NCI-H82 treated with DMSO at 0.1 percent for 48 hours (cell line): ENCODE results near the gene LY9.
"Not testable (repeated sequence)": the region's sequence is repeated elsewhere in the genome, so short reads cannot be mapped to it uniquely, and the experiment has no call there.

Experiments used
- DNase-seq: peaks from one replicate; lab custom pipeline; 2025; ENCODE audit not compliant: unreplicated experiment; lab: John Stamatoyannopoulos, UW

LY9 gene

GRCh38 chr1:160774886-160775719, 20.9 kb upstream of the LY9 start:
- DNase-seq, result no peak

DNA sequence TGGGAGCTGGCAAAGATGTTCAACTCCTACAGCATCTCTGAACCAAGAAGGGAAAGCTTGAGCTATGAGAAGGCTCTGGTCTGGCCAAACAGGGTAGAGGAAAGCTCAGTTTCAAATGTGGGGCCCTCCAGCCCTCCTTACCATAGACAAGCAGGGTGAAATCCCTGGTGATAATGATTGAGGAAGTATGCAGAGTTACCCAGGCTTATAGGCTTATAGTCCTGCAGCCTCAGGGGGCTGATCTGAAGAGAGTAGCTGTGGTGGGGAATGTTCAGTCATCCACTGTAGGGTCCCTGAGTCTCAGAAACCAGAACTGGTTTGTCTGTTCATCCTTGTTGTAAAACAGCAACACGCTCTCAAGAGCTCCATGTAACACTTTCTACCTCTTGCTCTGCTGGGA, 19.8 kb upstream of the LY9 start:
- DNase-seq, result no peak

- DNase-seq, result peak; percentile 10
Measured at GRCh38 chr1:160777486-160778089, 18.4 kb upstream of the LY9 start.

GRCh38 chr1:160778976-160779375, 17.0 kb upstream of the LY9 start:
- DNase-seq, result no peak

- no peak for DNase-seq
Measured at GRCh38 chr1:160779626-160780397, 16.2 kb upstream of the LY9 start.

DNA sequence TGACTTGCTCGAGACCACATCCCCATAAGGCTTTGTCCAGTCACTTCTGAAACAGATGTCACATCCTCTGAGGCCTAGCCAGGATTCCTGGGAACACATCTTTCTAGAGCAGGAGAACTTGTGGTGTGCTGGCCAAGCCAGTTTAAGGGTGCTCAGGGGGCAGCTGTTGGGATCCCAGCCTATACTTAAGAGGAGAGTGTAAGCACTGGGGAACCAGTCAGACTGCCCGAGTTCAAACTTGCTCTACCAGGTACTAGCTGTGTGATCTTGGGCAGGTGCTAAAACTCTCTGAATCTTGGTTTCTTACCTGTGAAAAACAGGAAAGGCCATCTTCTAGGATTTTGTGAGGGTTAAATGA, 15.6 kb upstream of the LY9 start:
- no peak for DNase-seq

DNA sequence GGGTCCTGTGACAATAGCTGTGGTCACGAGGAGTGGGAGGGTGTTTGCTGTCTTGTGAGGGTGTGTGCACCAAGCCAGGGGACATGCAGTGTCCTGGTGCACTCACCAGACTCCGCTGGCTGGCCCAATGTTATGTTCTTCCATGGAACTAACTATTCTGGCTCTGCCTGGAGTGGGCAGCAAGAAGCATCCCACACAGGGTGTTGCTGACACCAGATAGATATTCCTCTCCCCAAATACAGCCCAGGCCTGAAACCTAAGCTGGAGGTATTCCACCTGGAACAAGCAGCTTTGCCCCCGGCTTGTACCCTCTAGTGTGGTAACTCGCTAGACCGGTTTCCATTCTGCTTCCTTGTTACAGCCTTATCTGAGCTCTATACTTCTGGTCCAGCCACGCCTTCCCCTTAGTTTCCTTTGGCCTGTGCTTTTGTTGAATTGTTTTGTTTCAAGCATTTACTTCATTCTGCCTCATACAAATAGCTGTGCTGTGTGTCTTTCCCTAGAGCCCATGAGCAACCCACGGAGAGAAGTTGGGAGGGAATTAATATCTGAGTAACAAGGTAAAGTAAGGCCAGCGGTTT, 14.7 kb upstream of the LY9 start:
- DNase-seq, result no peak

GRCh38 chr1:160781914-160782689, 13.9 kb upstream of the LY9 start:
- no peak for DNase-seq

- DNase-seq, result not testable (repeated sequence)
Measured at GRCh38 chr1:160782988-160783765, 12.8 kb upstream of the LY9 start.

DNA sequence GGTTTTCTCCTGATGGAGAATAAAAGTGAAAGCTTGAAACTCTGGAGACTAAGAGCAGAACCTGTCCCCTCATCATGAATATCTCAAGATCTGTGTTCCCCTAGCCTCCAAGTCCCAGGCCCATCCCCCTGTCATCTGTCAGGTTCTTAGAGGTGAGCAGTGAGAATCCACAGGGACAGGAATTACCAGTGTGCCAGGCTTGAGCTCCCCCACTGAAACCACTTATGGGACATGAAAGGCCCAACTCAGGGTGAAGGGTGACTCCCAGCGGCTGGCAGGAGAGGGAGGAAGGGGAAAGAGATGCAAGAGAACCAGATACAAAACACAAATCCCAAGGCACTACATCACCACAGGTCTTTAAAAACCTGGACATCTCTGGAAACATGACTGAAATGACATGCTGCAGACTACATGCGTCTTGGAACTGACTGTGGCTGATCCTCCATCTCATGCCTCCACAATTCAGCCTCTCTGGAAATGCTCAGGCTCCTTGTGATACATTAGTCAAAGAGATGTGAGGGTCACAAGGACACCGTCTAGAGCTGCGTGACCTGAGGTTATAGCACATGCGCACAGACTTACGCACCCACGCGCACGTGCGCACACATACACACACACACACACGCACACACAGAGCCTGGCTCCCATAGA, 6.8 kb upstream of the LY9 start:
- no peak for DNase-seq

DNA sequence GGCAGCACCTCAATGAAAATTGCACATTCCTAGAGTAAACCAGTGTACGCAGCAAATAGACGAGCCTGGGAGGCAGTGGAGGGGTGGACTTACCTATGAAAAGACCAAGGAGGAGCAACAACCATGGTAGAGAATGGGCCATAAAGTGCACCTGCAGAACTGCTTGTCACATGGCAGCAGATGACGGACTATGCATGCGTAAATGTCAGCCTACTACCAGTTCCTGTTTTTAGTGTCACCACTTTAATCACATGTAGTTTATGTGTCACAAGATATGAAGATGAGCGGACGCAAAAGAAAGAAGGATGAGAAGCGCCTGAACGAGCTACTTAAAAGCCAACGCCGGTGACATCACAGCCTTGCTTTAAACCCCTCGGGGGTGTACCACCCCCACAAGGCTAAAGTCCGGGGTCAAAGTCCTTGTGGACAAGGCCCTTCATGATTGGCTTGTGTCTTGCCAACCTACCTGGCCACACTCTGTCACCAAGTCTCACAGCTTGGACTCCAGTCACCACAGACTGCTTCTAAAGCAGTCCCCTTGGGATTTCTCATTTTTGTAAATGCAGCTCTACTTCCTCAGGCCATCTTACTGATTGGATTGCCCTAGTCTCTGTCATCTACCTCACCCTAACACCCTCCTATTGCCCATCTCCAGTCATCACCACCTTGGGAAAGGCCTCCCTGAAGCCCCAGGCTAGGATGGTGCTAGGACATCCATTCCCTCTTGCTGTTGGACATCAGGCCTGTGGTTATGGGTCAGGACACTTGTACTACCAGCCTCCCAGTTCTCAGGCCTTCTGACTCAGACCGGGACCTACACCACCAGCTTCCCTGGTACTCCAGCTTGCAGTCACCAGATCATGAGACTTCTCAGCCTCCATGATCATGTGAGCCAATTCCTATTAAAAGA, 6.0 kb upstream of the LY9 start:
- DNase-seq, result no peak

DNA sequence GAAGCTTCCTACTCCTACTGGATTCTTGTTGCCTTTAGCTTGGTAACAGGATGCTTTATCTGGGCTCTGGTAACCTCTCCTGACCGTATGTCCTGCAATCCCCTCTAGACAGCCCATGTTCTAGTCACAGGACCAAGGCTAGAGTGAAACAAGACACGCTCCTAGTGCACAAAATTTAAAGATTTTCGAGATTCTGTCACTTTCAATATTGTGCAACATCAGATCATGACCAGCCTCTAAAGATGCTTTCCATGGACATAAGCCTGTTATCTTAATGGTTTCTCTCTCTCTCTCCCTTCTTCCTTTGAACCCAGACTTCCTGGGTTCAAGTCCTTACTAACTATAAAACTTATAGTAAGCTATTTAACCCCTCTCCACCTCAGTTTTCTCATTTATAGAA, 1.6 kb upstream of the LY9 start:
- DNase-seq, result no peak

DNA sequence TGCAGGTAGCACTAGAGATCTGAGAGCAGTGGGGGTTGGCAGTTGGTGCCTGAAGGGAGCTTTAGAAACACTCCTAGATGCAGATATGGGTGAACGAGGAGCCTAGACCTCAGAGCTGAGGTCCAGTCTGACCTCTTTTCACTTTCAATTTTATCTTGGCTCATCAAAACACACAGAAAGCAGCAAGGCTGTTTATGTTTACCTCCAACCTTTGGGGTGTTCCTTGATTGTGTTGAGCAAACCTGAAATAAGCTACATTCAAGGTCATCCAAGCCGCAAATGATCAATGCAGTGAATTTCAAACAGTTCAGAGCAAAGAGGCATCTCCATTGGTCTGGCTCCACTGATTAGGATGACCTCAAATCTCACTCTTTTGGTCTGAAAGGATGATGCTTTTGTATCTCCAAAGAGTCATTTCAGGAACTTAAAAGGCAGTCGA, 1.3 kb downstream of the LY9 start:
- no peak for DNase-seq

DNA sequence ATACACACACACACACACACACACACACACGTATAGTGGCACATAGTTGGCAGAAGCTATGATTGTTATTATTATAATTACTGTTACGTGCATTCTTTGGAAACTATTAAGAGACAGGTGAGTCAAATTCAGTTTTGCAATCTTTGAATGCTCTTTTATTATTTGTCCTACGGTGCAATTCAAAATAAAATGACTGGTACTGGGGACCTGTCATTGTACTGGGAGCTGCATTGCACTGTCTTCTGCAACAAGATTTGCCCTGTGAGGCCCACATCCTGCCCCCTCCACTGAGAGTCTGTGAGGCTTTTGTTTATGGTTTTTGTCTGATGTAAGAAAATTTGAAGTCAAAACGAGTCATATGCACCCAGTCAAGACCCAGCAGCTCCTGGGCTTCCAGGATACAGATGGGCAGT, 1.9 kb downstream of the LY9 start:
- no peak for DNase-seq

DNA sequence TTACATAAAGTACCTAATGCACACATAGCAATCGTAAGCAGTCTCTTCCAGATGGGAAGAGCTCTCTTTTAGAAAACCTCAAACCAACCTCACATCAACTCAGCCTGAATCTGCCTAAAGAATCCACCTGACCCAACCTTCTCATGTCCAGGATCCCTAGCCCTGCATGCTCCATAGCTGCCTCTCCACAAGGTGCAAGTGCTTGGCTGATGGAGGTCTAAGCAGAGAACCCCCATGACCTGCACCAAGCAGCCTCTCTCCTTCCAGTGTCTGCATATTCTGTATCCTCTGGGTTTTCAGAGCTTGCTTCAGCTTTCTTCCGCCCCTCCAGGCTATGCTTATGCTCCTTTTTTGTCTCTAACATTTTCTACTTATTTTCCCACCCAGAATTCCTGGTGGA, 2.5 kb downstream of the LY9 start:
- no peak for DNase-seq

DNA sequence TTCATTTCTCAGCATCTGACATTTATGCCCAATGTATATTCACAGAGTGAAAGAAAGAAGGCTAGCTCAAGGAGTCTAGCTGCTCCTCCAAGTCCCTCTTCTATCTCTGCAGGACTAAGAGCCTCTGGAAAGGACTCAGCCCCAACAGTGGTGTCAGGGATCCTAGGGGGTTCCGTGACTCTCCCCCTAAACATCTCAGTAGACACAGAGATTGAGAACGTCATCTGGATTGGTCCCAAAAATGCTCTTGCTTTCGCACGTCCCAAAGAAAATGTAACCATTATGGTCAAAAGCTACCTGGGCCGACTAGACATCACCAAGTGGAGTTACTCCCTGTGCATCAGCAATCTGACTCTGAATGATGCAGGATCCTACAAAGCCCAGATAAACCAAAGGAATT, 3.7 kb downstream of the LY9 start:
- no peak for DNase-seq

GRCh38 chr1:160800142-160800541, 4.2 kb downstream of the LY9 start:
- DNase-seq, result no peak

- DNase-seq, result no peak
Measured at GRCh38 chr1:160800645-160801408, 4.9 kb downstream of the LY9 start.
